Upper lobe of left lung (tissue), 6 donors: ENCODE results near the gene AGBL1. TPM values are rescaled to one million over a fixed set of nuclear protein-coding genes. Genes with fewer than 3 reads are reported as not detected.

Experiments
- ATAC-seq, 2 donors: fragments of 200-7000 bp; cut with Tn5 transposase; one replicate each; pipeline ENCODE4 v1.9.1; 2022; ENCODE audit warnings: mild to moderate bottlenecking in 2 of 2, moderate library complexity in 2 of 2; ENCODE audit not compliant: low FRiP score in 2 of 2
- DNase-seq, 2 donors: peaks; one replicate each; pipeline ENCODE4 v3.0.0-alpha.2; 2019 to 2020
- H3K27ac ChIP-seq, 4 donors: fragments of 200-600 bp; sonication (generic); one replicate each; pipeline ENCODE4 v1.5.1; 2016 to 2019
- H3K27me3 ChIP-seq, 4 donors: fragments of 200-600 bp; sonication (generic); one replicate each; pipeline ENCODE4 v1.5.1; 2017 to 2019
- H3K36me3 ChIP-seq, 4 donors: fragments of 200-600 bp; sonication (generic); one replicate each; pipeline ENCODE4 v1.5.1; 2016 to 2019
- H3K4me1 ChIP-seq, 4 donors: fragments of 200-600 bp; sonication (generic); one replicate each; pipeline ENCODE4 v1.5.1; 2018 to 2019
- H3K4me3 ChIP-seq, 4 donors: fragments of 200-600 bp; sonication (generic); one replicate each; pipeline ENCODE4 v1.5.1; 2017 to 2019; ENCODE audit warnings: mild to moderate bottlenecking in 2 of 4, moderate library complexity in 1 of 4
- H3K9me3 ChIP-seq, 4 donors: fragments of 200-600 bp; sonication (generic); one replicate each; pipeline ENCODE4 v1.5.1; 2018 to 2019
- CTCF ChIP-seq, 6 experiments: fragments of 450-650 bp in 4 of 6; fragments of 200-600 bp in 2 of 6; sonication (generic) in 2 of 6; IDR thresholded peaks; one replicate each; pipeline ENCODE4 v1.5.1; 2016 to 2019; ENCODE audit warnings: antibody characterized with exemption in 6 of 6
- EP300 ChIP-seq, 4 donors: sonication (generic); formaldehyde crosslinking; IDR thresholded peaks; one replicate each; pipeline ENCODE4 v1.5.1; 2017; ENCODE audit warnings: antibody characterized with exemption in 4 of 4, control low read depth in 2 of 4
- POLR2A ChIP-seq, 4 donors: fragments of 450-650 bp; IDR thresholded peaks; one replicate each; pipeline ENCODE4 v1.5.1; 2016 to 2017; ENCODE audit warnings: antibody characterized with exemption in 4 of 4, mild to moderate bottlenecking in 2 of 4
- POLR2AphosphoS5 ChIP-seq, 2 donors: sonication (generic); formaldehyde crosslinking; IDR thresholded peaks; one replicate each; pipeline ENCODE4 v1.5.1; 2017; ENCODE audit warnings: antibody characterized with exemption in 2 of 2
- WGBS, 2 donors: methylation state at CpG; one replicate each; pipeline ENCODE4 v1.1.5; 2017 to 2018; 5-methylcytosine and 5-hydroxymethylcytosine counted together
- total RNA-seq, 6 donors: library from RNA; depleted of rRNA in 4 of 6; stranded (reverse); fragments of >200 nt in 4 of 6; gene quantifications; one replicate each; pipeline versions ENCODE4 v1.1.0 to v1.2.1, GENCODE V29; 2016 to 2021
- donor health status: DM: no; HTN: no; CAD: no; lungs with moderate emphysema.
- donor health status: DM: no; HTN: yes; CAD: no; lungs with severe emphysema.

Gene AGBL1
- total RNA-seq, 6 donors from 2014 or later: 3.1 to 23.0 (median 14.5) TPM

- no peaks in the 10 kb centered on the region for H3K9me3 ChIP-seq
- no peak overlapping the region for H3K4me3 ChIP-seq
- TF ChIP-seq POLR2A (IDR thresholded peaks at IDR 0.05): no peak
- H3K4me1 ChIP-seq: no peaks in the 10 kb centered on the region
- no peak overlapping the region for H3K27ac ChIP-seq
- no peaks in the 10 kb centered on the region for H3K36me3 ChIP-seq
- DNase-seq (no peak), ATAC-seq (no peak)
- H3K27me3 ChIP-seq: no peaks in the 10 kb centered on the region
- WGBS, 2 donors: 18 to 20% methylated on average over 1 of the region's 1 CpG
These were observed 634.6 kb downstream of the AGBL1 start for GRCh38 chr15:86714241-86714640.

GRCh38 chr15:86725628-86726027 lies 646.0 kb downstream of the AGBL1 start:
- Histone ChIP-seq H3K9me3 (no peaks in the 10 kb centered on the region), H3K27me3 (no peaks in the 10 kb centered on the region), H3K36me3 (no peaks in the 10 kb centered on the region), H3K27ac (no peak overlapping the region), H3K4me1 (no peaks in the 10 kb centered on the region), H3K4me3 (no peak overlapping the region)
- no peak for DNase-seq
- ATAC-seq: no peak
- TF ChIP-seq EP300 (IDR thresholded peaks at IDR 0.05): no peak
- TF ChIP-seq POLR2A (IDR thresholded peaks at IDR 0.05): no peak
- TF ChIP-seq POLR2AphosphoS5 (IDR thresholded peaks at IDR 0.05): no peak
- no peak for TF ChIP-seq CTCF (IDR thresholded peaks at IDR 0.05)

- Histone ChIP-seq H3K36me3 (no peaks in the 10 kb centered on the region), H3K27me3 (no peaks in the 10 kb centered on the region), H3K9me3 (no peaks in the 10 kb centered on the region), H3K4me1 (no peaks in the 10 kb centered on the region), H3K27ac (no peak overlapping the region), H3K4me3 (no peak overlapping the region)
- no peak for DNase-seq
- 76 to 81% methylated on average over 5 of the region's 5 CpGs for WGBS, 2 donors
- ATAC-seq: no peak
- TF ChIP-seq EP300 (IDR thresholded peaks at IDR 0.05) (no peak), POLR2AphosphoS5 (IDR thresholded peaks at IDR 0.05) (no peak), POLR2A (IDR thresholded peaks at IDR 0.05) (no peak), CTCF (IDR thresholded peaks at IDR 0.05) (no peak)
These were observed 655.8 kb downstream of the AGBL1 start for GRCh38 chr15:86735247-86736040.

DNA sequence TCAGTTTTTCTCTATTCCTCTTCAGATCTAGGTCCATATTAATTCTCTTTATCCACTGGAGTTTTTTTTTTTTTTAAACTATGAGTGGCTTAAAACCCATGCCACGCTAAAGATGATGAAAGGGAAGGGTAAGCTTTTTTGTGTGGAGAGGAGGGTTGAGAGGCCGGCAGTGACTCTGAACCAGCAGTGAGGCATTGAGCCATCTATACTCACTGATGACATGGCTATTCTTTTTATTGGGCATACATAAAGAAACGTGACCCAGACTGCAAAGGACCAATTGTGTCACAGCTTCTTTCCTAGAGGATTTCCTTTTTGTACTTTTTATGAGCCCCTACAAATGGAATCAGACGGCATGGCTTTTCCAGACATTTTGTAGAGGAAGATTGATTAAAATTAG lies 662.2 kb downstream of the AGBL1 start:
- Histone ChIP-seq H3K9me3 (no peaks in the 10 kb centered on the region), H3K27ac (no peak overlapping the region), H3K4me1 (no peaks in the 10 kb centered on the region), H3K4me3 (no peak overlapping the region), H3K27me3 (no peaks in the 10 kb centered on the region), H3K36me3 (no peaks in the 10 kb centered on the region)
- DNase-seq (no peak), ATAC-seq (no peak)
- WGBS, 2 donors: 59 to 76% methylated on average over 4 of the region's 4 CpGs
- no peak for TF ChIP-seq EP300 (IDR thresholded peaks at IDR 0.05)
- no peak for TF ChIP-seq POLR2AphosphoS5 (IDR thresholded peaks at IDR 0.05)
- no peak for TF ChIP-seq CTCF (IDR thresholded peaks at IDR 0.05)
- TF ChIP-seq POLR2A (IDR thresholded peaks at IDR 0.05): no peak

DNA sequence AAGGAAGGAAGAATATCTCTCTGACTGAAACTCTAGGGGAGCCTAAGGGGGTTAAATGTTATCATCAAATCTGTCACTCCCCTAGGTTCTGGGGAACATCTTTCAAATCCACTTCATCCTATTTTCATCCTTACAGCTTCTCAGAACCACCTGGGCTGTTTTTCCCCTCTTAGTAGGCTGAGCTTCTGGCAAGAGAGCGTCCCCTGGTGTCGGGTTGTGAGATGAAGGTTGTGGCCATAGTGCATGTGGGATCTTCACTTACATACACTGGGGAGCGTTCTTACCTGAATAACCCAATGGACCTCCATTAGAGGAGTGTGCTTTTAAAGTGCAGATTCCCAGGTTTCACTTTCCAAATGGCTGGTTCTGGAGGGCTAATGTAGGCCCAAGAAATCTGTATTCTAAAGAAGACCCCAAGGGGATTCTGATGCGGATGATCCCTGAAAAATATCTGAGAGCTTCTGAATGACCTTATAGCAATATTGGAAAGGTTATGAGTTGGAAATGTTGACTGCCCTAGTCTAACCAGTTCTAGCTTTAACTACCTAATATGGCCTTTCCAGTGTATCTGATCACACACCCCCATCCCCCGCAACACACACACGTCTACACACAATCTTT lies 663.7 kb downstream of the AGBL1 start:
- DNase-seq: no peak
- Histone ChIP-seq H3K4me3 (no peak overlapping the region), H3K36me3 (no peaks in the 10 kb centered on the region), H3K27me3 (no peaks in the 10 kb centered on the region), H3K9me3 (no peaks in the 10 kb centered on the region), H3K4me1 (no peaks in the 10 kb centered on the region), H3K27ac (no peak overlapping the region)
- ATAC-seq: no peak
- TF ChIP-seq CTCF (IDR thresholded peaks at IDR 0.05) (peak in 3 of 6 experiments; percentile 23 to 33 (median 29)), POLR2AphosphoS5 (IDR thresholded peaks at IDR 0.05) (no peak), EP300 (IDR thresholded peaks at IDR 0.05) (no peak), POLR2A (IDR thresholded peaks at IDR 0.05) (no peak)
- WGBS, 2 donors: 54 to 76% methylated on average over 6 of the region's 6 CpGs
